PFSK-1 (cell line): ENCODE data around the gene UGP2.

Experiments
- FOXP2 ChIP-seq: optimal IDR thresholded peaks from 2 replicates; pipeline ENCODE3; 2011; ENCODE audit warnings: borderline replicate concordance, control low read depth, inconsistent platforms; ENCODE audit not compliant: insufficient read depth; ENCODE audit errors: extremely low read length, extremely low read depth
- POLR2AphosphoS5 ChIP-seq: IDR thresholded peaks from 2 replicates; pipeline ENCODE4 v1.6.1; 2012; ENCODE audit warnings: low read depth, mild to moderate bottlenecking, control low read depth, low read length, moderate library complexity
- REST ChIP-seq, 2 experiments: IDR thresholded peaks; 2 replicates each; pipeline versions ENCODE4 v1.6.1 to v1.8.0; 2011 to 2012; ENCODE audit warnings: low read depth in 2 of 2, low read length in 2 of 2, control low read depth in 1 of 2, inconsistent platforms in 1 of 2, mild to moderate bottlenecking in 1 of 2, moderate library complexity in 1 of 2; ENCODE audit not compliant: insufficient read depth in 1 of 2
- SIN3A ChIP-seq: IDR thresholded peaks from 2 replicates; pipeline ENCODE4 v1.6.1; 2012; ENCODE audit warnings: mild to moderate bottlenecking, low read length, moderate library complexity, borderline replicate concordance; ENCODE audit not compliant: insufficient read depth
- TAF1 ChIP-seq: IDR thresholded peaks from 2 replicates; pipeline ENCODE4 v1.6.1; 2012; ENCODE audit warnings: low read length, control low read depth, borderline replicate concordance; ENCODE audit not compliant: insufficient read depth

The UGP2 gene

GRCh38 chr2:63845866-63846265, 4.2 kb downstream of the UGP2 start:
- no peak for TF ChIP-seq TAF1
- no peak for TF ChIP-seq REST (IDR thresholded peaks at IDR 0.05; ENCODE audit: insufficient read depth in 1 of 2, low read depth in 2 of 2, low read length in 2 of 2)
- TF ChIP-seq SIN3A: no peak
- no peak for TF ChIP-seq FOXP2
- no peak for TF ChIP-seq POLR2AphosphoS5

- TF ChIP-seq TAF1 (no peak), FOXP2 (no peak), POLR2AphosphoS5 (no peak), SIN3A (no peak), REST (IDR thresholded peaks at IDR 0.05; ENCODE audit: insufficient read depth in 1 of 2, low read depth in 2 of 2, low read length in 2 of 2) (no peak)
Observed at GRCh38 chr2:63846487-63846886, 4.8 kb downstream of the UGP2 start.

GRCh38 chr2:63849381-63850203, 7.9 kb downstream of the UGP2 start:
- TF ChIP-seq TAF1 (no peak), POLR2AphosphoS5 (no peak), SIN3A (no peak), REST (IDR thresholded peaks at IDR 0.05; ENCODE audit: insufficient read depth in 1 of 2, low read depth in 2 of 2, low read length in 2 of 2) (no peak), FOXP2 (no peak)

GRCh38 chr2:63850204-63850571, 8.5 kb downstream of the UGP2 start:
- no peak for TF ChIP-seq POLR2AphosphoS5
- no peak for TF ChIP-seq REST (IDR thresholded peaks at IDR 0.05; ENCODE audit: insufficient read depth in 1 of 2, low read depth in 2 of 2, low read length in 2 of 2)
- no peak for TF ChIP-seq SIN3A
- TF ChIP-seq TAF1: no peak
- no peak for TF ChIP-seq FOXP2
